HG03159 (cell line): Measurements from ENCODE around the gene ARHGEF2.
A peak's percentile ranks its signal among the peaks of the same experiment; 100 is the strongest.

Experiments
- ATAC-seq: cut with Tn5 transposase; IDR thresholded peaks from one replicate; pipeline ENCODE4 v1.9.1; 2021; ENCODE audit warnings: mild to moderate bottlenecking, moderate library complexity; ENCODE audit not compliant: unreplicated experiment

ARHGEF2 gene

DNA sequence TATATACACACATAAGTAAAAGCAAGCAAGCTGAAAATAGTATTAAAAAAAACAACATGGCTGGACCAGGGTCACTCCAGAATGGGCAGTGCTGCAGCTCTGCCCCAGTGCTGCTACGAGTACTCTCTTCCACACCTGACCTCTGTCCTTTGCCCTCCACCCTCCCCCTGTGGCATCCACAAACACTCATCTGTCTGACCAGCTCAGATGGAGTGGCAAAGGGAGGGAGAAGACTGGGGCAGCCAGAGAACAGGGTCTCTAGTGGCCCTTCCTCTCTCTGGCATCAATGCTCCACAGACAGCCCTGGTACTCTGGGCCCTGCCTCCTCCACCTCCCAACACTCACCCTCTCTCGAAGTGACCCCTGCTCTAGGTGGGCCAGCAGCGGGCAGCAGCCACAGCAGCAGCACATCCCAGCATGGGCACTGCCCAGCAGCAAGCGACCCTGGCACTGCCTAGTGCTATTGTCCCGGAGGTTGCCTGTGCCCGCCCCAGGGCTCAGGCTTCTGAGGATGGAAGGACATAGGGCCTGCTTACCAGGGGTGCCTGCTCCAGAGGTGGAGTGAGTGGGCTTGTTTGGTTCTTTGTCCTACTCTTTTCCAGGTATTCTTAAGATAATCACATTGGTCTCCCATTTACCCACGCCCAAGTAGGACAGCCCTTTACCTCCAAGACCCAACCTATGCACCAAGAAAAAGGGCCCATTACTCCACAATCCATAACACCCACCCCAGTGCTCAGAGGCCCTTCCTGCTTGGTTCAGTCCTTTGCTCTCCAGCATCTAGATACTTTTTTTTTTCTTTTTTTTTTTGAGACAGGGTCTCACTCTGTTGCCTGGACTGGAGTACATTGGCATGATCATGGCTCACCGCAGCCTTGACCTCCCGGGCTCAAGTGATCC lies 6.2 kb downstream of the ARHGEF2 start:
- no peak for ATAC-seq

DNA sequence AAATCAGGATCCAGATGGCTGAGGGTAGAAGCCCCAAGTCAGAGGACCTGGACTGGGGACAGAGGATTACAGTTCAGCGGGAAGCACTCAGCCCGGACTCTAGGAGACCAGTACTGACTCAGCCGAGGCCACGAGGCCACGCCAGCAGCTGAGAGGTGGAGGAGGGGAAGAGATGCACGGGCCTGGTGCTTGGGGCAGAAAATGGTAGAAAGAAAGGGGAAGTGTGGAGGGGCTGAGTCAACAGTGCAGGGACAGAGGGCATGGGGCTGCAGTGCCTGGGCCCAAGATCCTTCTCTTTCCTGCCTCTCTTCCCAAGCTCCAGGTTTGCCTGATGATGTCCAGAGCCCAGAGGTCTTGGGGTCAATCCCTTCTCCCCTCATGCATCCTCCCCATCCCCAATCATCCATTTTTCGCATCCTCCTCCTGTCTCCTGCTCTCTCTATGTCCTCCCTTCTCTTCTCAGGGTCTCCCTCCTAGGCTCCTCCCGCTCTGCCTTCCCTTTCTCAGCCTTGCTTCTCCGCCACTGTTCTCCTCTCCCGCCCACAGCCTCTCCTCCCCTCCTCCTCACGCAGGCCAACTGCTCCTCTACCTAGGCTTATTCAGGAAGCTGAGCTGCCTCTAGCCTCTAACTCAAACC lies 7.7 kb downstream of the ARHGEF2 start:
- peak; percentile 80 for ATAC-seq

DNA sequence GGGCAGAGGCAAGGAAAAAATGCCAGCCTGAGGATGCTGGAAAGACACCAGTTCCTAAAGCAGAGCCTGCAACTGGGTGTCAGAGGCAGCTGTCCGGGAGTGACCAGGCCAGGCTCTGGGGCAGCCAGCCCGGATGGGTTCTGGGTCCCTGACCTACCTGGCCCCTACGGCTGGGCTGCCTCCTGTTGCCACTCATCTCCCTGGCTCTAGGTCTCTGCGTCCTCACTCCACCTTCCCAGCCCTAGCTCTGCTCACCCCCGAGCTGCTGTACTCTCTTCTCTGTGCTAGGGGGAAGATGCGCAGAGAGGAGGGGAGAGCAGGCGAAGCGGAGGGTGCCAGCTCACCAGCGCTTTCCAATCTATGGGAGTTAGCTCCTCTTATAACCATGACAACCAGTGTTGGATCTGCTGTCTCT lies 9.0 kb downstream of the ARHGEF2 start:
- no peak for ATAC-seq

DNA sequence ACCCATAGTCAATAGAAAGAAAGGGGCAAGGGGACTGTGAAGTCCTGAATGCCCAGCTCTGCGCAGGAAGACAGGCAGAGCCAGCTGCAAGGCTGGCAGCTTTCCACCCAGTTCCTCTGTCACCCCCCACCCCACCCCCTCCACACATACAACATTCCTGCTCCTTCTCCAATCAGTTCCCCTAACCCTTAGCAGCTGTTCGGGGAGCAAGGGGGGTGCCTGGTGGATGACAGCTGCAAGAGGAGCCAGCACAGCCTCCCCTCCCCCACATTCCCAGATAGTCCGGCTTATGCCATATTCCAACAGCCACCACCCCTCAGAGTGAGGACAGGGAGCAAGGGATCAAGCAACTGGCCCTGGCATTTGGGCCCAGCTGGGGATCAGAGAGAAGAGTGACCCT lies 9.7 kb downstream of the ARHGEF2 start:
- ATAC-seq = no peak

DNA sequence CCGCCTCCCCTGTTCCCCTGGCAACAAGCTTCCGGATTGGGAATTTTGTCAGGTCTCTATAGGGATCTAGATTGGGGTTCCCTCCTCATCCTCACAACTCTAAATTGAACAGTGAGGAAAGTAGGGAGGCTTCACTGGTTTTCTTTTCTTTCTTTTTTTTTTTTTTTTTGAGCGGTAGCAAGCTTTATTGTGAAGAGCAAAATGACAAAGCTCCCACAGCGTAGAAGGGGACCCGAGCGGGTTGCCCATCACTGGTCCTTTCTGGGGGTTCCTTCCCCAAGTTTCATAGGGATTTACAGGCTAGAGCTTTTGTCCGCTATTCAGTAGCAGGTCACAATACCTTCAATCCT lies 10.3 kb downstream of the ARHGEF2 start:
- no peak for ATAC-seq

DNA sequence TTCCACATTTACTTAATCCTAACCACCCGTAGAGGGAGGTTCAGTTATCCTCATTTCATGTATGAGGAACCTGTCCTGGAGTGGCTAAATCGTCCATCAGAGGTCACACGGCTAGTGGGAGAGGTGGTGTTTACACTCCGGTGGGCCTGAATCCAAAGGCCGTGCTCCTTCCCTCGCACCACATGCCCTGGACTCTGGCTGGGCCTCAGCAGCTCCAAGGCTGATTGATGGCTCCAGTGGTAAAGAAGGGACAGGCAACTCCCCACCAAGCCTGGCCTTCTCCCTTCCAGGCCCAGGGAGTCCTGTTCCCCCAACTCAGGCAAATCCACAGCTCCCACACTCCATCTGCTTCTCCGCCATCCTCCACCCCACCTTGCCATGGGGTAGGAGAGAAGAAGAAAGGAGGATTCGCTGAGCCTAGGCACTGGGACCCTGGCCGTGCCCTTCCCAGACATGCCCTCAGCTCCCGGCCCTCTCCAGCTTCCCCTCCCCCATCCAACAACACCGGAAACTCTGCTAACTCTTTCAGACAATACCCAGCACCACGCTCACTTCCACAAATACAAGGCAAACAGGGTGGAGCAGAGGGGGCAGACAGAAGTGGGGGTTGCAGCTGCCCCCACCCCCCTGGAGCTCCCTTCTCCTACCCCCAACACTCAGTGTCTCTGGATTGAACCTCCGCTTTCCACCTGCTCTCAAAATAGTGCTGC lies 10.9 kb downstream of the ARHGEF2 start:
- ATAC-seq = no peak

DNA sequence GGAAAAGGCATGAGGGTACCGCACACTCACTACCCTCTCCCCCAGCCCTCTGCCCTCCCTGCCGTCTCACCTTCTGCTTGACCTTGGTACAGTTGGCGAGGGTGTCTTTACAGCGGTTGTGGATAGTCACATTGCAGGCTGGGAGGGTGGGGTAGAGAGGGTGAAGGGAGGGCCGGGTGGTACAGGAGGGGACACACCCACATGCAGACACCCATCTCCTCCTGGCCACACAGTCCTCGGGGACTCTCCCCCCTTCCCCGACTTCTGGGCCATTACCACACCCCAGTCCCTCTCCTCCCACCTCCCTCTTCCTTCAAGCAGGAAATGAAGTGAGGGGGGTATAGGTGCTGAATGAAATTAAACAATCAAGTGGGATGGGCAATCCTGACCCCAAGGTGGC lies 11.6 kb downstream of the ARHGEF2 start:
- ATAC-seq = no peak

DNA sequence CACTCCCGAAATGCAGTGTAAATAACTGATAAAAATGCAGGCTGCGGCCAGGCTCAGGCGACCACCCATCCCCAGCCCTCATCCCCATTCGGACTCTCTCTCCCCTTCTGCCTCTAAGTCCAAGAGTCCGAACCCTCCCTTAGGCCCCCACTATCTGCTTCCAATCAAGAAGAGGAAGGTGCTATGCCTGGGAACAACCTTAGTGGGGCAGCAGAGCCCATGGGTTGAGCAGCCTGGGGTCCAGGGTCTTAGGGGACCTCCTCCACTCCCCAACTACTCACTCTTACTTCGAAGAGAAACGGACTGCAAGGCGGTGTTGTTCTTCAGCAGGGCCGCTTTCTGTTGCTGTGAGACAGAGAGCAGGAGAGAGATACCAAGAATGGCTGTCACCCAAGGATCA lies 12.2 kb downstream of the ARHGEF2 start:
- no peak for ATAC-seq

DNA sequence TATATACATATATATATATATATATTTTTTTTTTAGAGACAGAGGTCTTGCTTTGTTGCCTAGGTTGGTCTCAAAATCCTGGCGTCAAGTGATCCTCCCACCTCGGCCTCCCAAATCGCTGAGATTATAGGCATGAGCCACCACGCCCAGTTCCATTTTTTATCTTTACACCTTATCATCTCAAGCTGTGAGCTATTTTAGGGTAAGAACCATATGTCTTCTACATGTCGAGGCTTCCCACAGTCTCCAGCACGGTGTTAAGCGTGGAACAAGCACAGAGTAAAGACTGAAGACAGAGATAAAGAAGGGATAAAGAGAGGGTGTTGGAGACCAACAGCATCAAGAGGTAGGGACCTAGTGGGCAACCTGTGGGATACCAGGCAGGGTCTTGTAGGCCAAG lies 14.2 kb downstream of the ARHGEF2 start:
- ATAC-seq = no peak

DNA sequence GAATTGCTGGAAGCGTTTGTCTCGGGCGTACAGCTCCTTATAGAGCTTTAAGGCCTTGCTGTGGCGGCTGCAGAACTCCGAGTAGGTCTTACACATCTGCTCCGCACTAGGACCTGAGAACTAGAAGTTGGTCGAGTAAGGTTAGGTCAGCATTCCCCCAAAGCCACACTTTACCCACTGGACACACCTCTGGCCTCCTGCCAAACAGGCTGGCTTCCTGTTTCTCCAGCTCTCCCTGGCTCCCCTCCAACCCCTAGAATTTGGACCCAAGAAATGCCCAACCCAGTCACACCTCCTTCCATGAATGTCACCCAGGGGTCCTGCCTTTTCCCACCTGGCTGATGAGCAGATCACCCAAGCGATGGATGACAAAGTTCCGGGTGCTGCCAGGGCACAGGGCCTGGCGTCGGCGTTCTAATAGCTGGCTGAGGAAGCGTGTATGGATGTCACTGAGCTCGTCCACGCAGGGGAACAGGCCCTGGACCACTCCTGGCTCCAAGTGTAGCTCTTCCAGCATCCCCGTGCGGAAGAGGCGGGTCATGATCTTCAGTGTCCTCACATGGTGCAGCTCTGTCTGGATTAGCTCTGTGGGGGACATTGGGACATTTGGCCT lies 15.6 kb downstream of the ARHGEF2 start:
- ATAC-seq = no peak

DNA sequence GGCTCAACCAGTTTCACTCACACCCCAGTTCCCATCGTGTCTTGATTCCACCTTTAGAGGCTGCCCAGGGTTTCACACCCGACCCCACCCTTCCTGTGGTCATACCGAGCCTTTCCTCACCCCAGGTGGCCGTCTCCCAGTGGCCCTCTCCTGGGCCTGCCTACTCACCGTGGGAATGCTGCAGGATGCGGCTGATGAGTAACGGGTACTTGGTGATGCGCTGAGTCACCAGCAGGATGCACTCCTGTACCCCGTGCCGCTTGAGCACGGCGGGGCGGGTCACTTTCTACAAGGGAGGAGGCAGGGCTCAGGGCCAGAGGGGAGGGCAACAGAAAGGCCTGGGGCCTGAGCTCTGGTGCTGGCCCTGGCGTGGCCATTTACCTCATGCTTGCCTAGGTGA lies 16.4 kb downstream of the ARHGEF2 start:
- no peak for ATAC-seq

DNA sequence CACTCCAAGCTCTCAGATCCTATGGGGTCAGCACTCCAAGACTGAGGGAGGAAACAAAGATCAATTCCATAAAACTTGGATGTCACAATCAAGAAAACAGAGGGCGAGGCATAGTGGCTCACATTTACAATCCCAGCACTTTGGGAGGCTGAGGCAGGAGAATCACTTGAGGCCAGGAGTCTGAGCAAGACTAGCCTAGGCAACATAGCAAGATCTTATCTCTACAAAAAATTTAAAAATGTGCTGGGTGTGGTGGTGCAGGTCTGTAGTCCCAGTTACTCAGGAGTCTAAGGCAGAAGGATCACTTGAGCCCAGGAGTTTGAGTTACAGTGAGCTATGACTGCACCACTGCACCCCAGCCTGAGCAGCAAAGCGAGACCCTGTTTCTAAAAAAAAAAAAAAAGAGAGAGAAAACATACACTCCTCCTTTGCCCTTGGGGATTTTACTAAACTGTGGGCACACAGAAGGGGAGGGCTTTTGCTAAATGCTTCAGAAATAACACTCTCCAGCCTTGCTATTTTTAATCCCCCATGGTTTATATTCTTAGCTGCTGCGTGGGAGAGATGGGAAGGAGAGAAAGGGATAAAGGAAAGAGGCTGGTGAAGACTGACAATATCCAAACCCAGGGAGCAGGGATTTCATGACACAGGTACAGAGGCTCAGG lies 18.1 kb downstream of the ARHGEF2 start:
- ATAC-seq = no peak

DNA sequence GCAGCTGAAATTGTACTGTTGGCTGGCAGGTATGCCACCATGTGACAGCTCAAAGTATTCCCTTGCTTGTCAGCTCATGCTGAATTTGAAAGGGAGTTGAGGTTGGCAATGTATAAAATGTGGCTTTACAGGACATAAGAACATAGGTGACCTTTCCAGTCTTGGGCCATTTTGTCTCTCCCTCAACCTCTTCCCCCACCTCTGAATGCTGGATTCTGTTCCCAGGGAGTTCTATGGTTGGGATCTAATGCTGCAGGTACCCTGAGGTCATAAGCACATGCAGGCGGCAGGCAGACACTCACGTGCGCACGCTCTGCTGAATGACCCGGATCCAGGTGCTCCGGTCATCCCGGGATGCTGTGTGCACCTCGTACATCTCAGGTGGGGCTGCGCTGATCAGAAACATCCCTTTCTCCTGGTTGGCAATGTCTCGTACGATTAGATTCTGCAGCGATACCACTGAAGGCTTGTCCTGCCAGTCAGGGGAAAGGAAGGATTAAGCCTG lies 20.9 kb downstream of the ARHGEF2 start:
- no peak for ATAC-seq

DNA sequence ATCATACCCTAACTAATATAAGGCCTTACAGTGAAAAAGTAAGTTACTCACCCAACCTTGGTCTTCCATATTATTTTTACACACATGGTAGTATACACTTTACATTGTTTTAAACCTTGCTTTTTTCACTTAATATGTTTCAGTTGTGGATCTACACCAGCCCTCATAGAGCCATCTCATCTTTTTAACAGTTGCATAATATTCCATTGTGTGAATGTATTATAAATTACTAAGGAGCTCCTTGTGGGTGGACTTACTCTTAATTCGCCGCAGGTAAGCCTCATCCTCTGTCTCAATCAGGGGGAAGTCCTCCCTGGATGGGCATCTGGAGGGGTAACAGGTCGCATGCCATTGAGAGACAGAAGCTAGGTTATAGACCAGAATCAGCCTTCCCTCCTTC lies 23.7 kb downstream of the ARHGEF2 start:
- ATAC-seq = no peak

DNA sequence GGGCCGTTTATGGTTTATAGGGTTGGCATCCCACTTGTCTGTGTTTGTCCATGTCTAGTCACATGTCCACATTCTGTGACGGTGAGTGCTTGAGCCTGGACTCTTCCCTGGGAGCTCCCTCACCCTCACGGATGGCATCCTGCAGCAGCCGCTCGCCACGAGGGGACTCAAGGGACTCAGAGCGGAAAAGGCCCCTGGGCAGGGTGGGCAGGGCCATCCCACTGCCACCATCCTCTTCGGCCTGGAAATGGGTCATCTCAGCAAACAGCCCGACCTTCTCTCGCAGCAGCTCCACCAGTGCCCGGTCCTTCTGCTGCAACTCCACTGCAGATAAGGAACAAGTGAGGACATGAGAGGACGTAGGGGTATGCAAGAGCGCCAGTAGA lies 25.8 kb downstream of the ARHGEF2 start:
- no peak for ATAC-seq

DNA sequence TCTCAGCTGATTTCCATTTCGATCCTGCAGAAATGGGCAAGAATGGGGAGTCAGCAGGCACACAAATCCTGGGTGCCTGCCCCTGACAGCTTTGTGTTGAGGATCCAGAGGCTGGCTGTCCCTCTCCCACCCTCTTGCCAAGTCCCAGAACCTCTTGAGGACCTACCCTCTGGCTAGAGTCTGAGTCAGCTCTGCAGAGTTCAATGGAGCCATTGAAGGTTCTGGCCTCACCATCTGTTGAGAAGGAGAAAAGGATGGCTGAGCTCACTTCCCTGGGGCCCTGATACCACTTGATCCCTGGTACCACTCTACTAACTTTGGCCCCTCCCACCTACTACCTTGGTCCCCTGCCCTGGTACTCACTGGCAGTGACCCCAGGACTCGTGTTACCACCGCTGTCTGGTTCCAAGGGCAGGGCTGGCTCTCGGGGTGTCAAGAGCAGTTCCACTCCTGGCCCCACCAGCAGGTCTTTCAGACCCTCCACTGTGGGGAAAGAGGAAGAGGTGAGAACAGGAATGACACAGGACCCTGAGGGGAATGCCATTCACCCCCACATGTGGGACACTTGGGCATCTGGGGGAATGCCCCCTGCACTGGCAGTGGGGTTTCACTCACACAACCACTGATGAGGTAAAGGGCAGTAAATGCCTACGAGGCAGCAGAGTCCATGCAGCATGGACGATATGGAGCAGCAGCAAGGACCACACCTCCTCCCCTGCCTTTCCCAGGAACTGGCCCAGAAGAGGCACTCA lies 26.4 kb downstream of the ARHGEF2 start:
- no peak for ATAC-seq

DNA sequence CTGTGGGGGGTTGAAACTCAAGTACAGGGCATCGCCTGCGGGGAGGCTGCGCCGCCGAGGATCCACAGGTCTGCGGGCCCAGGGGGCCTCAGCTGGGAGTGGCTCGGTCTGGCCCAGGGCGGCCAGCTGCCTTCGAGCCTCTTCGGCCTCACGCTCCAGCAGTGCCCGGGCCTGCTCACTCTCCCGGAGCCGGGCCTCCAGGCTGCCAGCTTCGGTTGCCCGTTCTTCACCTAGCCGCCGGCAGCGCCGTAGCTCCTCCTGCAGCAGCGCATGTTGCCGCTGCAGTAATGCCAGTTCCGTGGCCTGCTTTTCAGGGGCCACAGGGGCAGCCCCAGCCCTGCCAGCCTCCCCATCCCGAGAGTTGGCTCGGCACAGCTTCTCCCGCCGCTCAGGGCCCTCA lies 27.5 kb downstream of the ARHGEF2 start:
- no peak for ATAC-seq

DNA sequence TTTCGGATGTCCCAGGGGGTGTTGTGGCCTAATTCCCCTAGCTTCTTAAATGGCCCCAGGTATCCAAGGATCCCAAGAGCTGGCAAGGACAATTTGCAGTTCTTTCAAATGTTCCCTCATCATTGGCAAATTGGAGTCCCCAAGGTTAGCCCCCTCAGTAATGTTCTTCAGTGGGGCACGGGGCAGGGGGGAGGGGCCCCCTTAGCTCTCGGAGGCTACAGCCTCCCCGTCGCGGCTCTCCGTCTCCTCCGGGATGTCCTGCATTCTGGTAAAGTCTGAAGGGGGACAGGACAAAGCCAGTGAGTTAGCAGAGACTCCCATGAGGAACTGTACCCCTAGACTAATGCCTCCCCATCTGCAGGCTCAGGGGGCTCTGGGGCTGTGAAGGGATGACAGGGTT lies 30.6 kb downstream of the ARHGEF2 start:
- no peak for ATAC-seq

DNA sequence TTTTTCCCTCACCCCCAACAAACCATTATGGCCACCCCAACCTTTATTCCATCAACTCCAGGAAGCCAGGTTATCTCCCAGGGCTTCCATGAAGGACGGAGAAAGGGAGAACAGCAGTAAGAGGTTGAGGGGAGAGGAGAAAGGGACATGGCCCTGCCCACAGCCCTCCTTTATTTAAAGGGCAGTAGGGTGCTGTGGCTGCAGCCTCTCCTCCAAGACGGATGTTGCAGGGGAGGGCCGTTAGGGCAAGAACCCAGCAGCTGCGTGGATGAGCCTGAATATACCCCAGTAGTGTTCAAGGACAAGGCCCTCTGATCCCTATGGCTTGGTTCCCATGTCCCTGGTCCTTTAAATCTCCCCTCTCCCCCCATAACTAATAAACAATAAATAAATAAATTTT lies 31.1 kb downstream of the ARHGEF2 start:
- no peak for ATAC-seq

DNA sequence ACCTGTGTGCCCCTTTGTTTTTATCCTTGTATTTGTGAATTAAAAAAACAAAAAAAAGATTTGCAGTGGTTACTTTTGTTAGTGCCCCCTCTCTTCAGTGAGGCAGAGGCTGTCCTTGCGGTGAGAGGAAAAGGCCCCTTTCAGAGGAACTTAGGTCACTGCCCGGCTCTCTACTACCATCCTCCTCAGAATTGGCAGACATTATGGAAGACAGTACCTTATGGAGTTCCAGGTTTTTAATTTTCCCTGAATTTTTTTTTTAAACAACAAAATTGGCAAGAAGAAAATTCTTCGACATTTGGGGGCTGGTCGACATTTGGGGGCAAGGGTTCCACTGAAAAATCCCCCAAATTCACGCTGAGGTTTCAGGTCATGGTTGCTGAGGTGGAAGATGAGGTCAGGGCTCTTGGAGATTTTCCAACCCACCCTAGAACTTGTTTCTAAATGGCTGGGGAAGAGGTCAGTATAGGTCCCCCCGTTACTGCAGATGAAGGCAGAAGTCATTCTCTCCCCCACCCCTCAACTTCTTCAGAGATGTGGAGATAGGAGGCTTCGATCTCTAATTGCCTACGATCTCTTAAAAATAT lies 31.6 kb downstream of the ARHGEF2 start:
- no peak for ATAC-seq
